ENCODE results near the gene C1GALT1. TPM values are rescaled to one million over a fixed set of nuclear protein-coding genes. Genes with fewer than 3 reads are reported as not detected.
"Not testable (repeated sequence)": the region's sequence is repeated elsewhere in the genome, so short reads cannot be mapped to it uniquely, and the experiment has no call there.

The C1GALT1 gene
- total RNA-seq, 2 experiments from 2014 or later: 45.9 to 55.8 TPM

DNA sequence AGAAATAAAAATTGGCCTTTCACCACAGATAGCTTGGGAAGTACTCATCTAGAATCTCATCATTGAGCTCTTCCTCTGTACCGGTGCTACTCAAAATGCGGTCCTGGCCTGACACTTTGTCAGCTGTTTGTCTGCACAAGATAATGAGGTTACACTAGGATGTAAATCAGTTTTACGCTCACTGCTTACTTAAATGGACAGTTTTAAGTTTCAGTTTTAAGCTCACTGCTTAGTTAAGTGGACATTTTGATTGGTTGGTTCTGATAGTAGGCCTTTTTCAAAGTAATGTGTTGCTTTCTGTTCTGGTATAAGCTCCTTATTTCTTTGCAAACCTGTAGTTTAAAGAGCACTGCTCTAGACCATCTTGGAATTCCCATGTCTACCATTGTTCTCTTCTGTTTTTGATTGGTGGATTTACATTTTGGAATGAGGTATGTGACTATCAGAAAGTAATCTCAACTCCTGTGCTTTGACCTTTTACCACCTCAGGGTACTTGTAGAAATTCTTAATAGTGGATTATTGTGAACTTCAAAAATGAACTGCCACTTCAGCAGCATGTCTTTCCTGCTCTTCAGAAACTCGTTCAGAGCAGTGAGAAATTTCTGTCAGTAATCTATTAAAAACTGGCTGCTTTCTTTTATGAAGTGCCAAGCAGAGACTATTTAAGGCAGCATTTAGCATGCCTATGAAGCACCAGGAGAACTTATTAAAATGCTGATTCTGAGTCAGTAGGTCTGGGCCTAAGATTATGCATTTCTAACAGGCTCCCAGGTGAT, 55.0 kb downstream of the C1GALT1 start:
- CTCF ChIA-PET: interaction anchor here (0.8 to 1.2 kb wide), 2 partner anchors 9 to 28 kb away, joined by 3 read pairs; no protein-coding TSS in a partner anchor
- Mint-ChIP-seq H3K4me3 (no peak overlapping the region), H3K36me3 (peaks cover 62% of the 10 kb centered on the region), H3K9me3 (ENCODE audit: low read depth) (no peaks in the 10 kb centered on the region), H3K27me3 (no peaks in the 10 kb centered on the region), H3K4me1 (peaks cover under 1% of the 10 kb centered on the region), H3K27ac (no peak overlapping the region)
- no peak for ATAC-seq
- DNase-seq: no peak

- H3K9me3 Mint-ChIP-seq (ENCODE audit: low read depth): no peaks in the 10 kb centered on the region
- ATAC-seq: no peak
- CTCF ChIA-PET: interaction anchor here (1.2 kb wide), 1 partner anchor 28 kb away, joined by 3 read pairs; no protein-coding TSS in a partner anchor
- DNase-seq: no peak
- no peak overlapping the region for H3K27ac Mint-ChIP-seq
- H3K36me3 Mint-ChIP-seq: peaks cover 66% of the 10 kb centered on the region
- H3K4me3 Mint-ChIP-seq: no peak overlapping the region
- no peaks in the 10 kb centered on the region for H3K27me3 Mint-ChIP-seq
- peaks cover 4% of the 10 kb centered on the region for H3K4me1 Mint-ChIP-seq
Measured at GRCh38 chr7:7237978-7238267, 55.6 kb downstream of the C1GALT1 start.

DNA sequence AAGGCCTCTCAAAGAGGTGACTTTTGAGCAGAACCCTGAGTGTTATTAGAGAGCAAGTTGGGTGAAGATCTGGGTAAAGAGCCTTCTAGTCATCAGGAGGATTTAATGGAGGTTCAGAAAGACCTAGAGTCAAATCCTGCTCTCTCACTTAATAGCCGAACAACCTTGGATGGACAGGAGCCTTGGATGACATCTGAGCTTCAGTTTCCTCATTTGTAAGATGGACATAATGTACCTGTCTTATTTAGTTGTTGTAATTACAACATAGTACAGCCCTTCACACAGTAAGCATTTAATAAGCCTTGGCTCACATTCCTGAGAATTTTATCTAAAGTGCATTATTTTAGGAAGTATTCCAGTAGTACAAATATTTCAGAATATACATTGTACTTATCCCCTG, 57.0 kb downstream of the C1GALT1 start:
- no peak overlapping the region for H3K4me3 Mint-ChIP-seq
- H3K4me1 Mint-ChIP-seq: peaks cover 4% of the 10 kb centered on the region
- CTCF ChIA-PET: no interaction called here
- H3K27me3 Mint-ChIP-seq: no peaks in the 10 kb centered on the region
- no peak overlapping the region for H3K27ac Mint-ChIP-seq
- ATAC-seq (no peak), DNase-seq (no peak)
- peaks cover 68% of the 10 kb centered on the region for H3K36me3 Mint-ChIP-seq
- H3K9me3 Mint-ChIP-seq (ENCODE audit: low read depth): no peaks in the 10 kb centered on the region

GRCh38 chr7:7242899-7243298, 60.6 kb downstream of the C1GALT1 start:
- H3K4me3 Mint-ChIP-seq: no peak overlapping the region
- H3K4me1 Mint-ChIP-seq: peaks cover 8% of the 10 kb centered on the region
- H3K27me3 Mint-ChIP-seq: no peaks in the 10 kb centered on the region
- H3K36me3 Mint-ChIP-seq: peaks cover 55% of the 10 kb centered on the region
- no peaks in the 10 kb centered on the region for H3K9me3 Mint-ChIP-seq (ENCODE audit: low read depth)
- ATAC-seq: no peak
- H3K27ac Mint-ChIP-seq: no peak overlapping the region
- no peak for DNase-seq
- CTCF ChIA-PET: interaction anchor here (0.7 to 1.0 kb wide), 2 partner anchors 61 to 140 kb away, joined by 3 read pairs; no protein-coding TSS in a partner anchor

GRCh38 chr7:7245233-7245632, 62.9 kb downstream of the C1GALT1 start:
- H3K27ac Mint-ChIP-seq; H3K4me3 Mint-ChIP-seq; DNase-seq; ATAC-seq; H3K9me3 Mint-ChIP-seq (ENCODE audit: low read depth); H3K4me1 Mint-ChIP-seq; H3K27me3 Mint-ChIP-seq; CTCF ChIA-PET: not testable (repeated sequence)
- peaks cover 37% of the 10 kb centered on the region for H3K36me3 Mint-ChIP-seq

DNA sequence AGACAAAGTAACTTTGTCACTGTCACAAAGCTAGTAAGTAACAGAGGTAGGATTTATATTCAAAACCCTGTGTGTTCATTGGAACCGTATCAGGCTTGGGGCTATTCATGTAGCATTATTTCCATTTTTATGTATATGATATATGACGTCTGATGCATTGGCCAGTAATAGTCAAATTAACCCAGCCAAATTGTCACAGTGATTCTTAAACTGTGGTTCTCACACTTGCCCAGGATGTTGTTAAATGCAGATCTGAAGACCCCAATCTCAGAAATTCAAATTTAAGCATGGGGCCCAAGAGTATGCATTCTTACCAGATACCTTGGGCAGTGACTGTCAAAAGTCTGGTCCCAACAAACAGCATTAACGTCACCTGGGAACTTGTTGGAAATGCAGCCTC, 63.9 kb downstream of the C1GALT1 start:
- no peaks in the 10 kb centered on the region for H3K9me3 Mint-ChIP-seq (ENCODE audit: low read depth)
- CTCF ChIA-PET: no interaction called here
- peaks cover 37% of the 10 kb centered on the region for H3K36me3 Mint-ChIP-seq
- H3K27me3 Mint-ChIP-seq: no peaks in the 10 kb centered on the region
- H3K4me1 Mint-ChIP-seq: peaks cover 8% of the 10 kb centered on the region
- no peak overlapping the region for H3K27ac Mint-ChIP-seq
- DNase-seq (no peak), ATAC-seq (no peak)
- H3K4me3 Mint-ChIP-seq: no peak overlapping the region

DNA sequence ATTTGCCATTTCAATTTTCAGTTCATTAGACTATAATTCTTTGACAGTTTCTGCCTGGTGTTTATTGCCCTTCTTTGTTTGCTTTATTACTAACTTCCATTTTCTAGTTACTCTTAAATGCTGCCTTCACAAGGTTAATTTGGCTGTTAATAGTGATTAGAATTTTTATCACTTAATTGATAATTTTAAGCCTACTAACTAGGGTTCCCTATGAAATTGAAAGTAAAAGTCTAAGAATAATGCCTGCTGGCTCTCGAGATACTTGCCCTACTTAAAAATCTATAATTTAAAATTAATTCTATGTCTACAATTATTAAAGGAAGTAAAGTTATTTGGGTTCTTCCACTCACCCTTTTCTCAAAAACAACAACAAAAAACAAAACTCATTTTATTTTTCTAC, 65.3 kb downstream of the C1GALT1 start:
- Mint-ChIP-seq H3K4me3 (peak overlapping the region; percentile 54), H3K36me3 (peaks cover 41% of the 10 kb centered on the region), H3K27ac (peak overlapping the region; percentile 64), H3K9me3 (ENCODE audit: low read depth) (no peaks in the 10 kb centered on the region), H3K4me1 (peaks cover 6% of the 10 kb centered on the region), H3K27me3 (no peaks in the 10 kb centered on the region)
- CTCF ChIA-PET: no interaction called here
- no peak for ATAC-seq
- DNase-seq: no peak

DNA sequence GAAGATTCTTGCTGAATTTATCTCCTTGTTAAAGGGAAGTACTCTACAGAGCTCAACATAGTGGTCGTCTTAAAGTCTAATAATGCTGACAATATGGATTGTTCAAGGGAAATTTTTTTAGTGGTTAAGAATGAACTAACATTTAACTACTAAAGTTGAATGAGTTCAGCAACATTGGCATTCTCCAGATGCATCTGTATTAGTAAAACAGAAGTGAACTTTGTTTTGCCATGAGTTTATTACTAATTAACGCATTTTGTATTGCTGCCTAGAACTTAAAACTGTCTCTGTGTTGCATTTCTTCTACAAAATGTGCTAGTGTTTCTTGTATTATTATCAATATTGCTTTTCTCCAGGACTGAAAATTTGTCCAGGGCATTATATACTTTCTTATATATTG, 67.5 kb downstream of the C1GALT1 start:
- DNase-seq: no peak
- Mint-ChIP-seq H3K27ac (no peak overlapping the region), H3K36me3 (peaks cover 36% of the 10 kb centered on the region), H3K4me3 (no peak overlapping the region), H3K9me3 (ENCODE audit: low read depth) (no peaks in the 10 kb centered on the region), H3K4me1 (peaks cover 5% of the 10 kb centered on the region), H3K27me3 (no peaks in the 10 kb centered on the region)
- no peak for ATAC-seq
- CTCF ChIA-PET: no interaction called here

- CTCF ChIA-PET: no interaction called here
- no peak for ATAC-seq
- no peak for DNase-seq
- Mint-ChIP-seq H3K27ac (no peak overlapping the region), H3K9me3 (ENCODE audit: low read depth) (no peaks in the 10 kb centered on the region), H3K4me3 (no peak overlapping the region), H3K36me3 (peaks cover 38% of the 10 kb centered on the region), H3K27me3 (no peaks in the 10 kb centered on the region), H3K4me1 (peaks cover 10% of the 10 kb centered on the region)
Measured at GRCh38 chr7:7251742-7252141, 69.4 kb downstream of the C1GALT1 start.

DNA sequence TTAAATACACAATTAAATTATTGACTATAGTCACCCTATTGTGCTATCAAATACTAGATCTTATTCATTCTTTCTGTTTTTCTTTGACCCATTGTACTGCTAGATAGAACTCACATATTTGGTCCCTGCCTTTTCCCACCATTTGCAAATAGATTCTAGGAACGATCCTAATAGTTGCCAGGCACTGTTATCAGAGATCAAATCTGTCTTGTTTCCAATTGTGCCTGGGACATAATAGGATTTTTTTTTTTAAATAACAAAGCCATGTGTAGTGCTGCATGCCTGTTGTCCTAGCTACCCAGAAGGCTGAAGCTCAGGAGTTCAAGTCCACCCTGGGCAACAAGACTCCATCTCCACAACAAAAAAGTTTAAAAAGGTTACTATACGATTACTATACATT, 72.0 kb downstream of the C1GALT1 start:
- Mint-ChIP-seq H3K4me3 (no peak overlapping the region), H3K4me1 (peaks cover 25% of the 10 kb centered on the region), H3K27me3 (no peaks in the 10 kb centered on the region), H3K36me3 (peaks cover 47% of the 10 kb centered on the region), H3K9me3 (ENCODE audit: low read depth) (no peaks in the 10 kb centered on the region), H3K27ac (no peak overlapping the region)
- CTCF ChIA-PET: no interaction called here
- ATAC-seq: no peak
- DNase-seq: no peak

- Mint-ChIP-seq H3K4me3 (no peak overlapping the region), H3K27ac (no peak overlapping the region), H3K27me3 (no peaks in the 10 kb centered on the region), H3K4me1 (peaks cover 31% of the 10 kb centered on the region), H3K36me3 (peaks cover 53% of the 10 kb centered on the region), H3K9me3 (ENCODE audit: low read depth) (no peaks in the 10 kb centered on the region)
- CTCF ChIA-PET: no interaction called here
- DNase-seq (no peak), ATAC-seq (no peak)
Measured at GRCh38 chr7:7254908-7255307, 72.6 kb downstream of the C1GALT1 start.

DNA sequence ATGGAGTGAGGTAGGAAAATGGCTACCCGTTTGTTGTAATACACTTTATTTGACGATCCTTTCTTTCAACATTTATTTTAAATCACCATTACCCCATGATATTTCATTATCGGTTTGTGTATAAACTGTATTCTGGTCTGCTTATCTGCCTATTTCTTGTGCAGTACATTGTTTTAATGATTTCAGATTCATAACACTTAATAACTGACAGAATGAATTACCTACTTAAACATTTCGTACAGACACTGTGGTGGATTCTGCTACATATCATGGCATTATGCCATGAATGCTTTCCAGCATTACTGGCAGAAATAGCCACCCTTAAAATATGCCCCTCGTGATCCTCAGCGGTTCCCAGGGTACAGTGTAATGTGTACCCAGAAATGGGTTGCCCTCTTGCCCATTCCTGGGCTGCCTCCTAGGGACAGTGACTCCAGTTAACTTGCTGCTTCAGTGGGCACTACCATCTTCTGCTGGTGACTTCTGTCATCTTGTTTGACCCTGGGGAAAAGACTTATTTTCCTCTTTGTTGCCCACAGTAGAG, 74.5 kb downstream of the C1GALT1 start:
- CTCF ChIA-PET: interaction anchor here (1.3 kb wide), 1 partner anchor 63 kb away, joined by 3 read pairs; no protein-coding TSS in a partner anchor
- no peak for ATAC-seq
- Mint-ChIP-seq H3K27me3 (no peaks in the 10 kb centered on the region), H3K36me3 (peaks cover 57% of the 10 kb centered on the region), H3K9me3 (ENCODE audit: low read depth) (peaks cover 10% of the 10 kb centered on the region), H3K4me3 (no peak overlapping the region), H3K27ac (peak overlapping the region; percentile 81), H3K4me1 (peaks cover 42% of the 10 kb centered on the region)
- no peak for DNase-seq

DNA sequence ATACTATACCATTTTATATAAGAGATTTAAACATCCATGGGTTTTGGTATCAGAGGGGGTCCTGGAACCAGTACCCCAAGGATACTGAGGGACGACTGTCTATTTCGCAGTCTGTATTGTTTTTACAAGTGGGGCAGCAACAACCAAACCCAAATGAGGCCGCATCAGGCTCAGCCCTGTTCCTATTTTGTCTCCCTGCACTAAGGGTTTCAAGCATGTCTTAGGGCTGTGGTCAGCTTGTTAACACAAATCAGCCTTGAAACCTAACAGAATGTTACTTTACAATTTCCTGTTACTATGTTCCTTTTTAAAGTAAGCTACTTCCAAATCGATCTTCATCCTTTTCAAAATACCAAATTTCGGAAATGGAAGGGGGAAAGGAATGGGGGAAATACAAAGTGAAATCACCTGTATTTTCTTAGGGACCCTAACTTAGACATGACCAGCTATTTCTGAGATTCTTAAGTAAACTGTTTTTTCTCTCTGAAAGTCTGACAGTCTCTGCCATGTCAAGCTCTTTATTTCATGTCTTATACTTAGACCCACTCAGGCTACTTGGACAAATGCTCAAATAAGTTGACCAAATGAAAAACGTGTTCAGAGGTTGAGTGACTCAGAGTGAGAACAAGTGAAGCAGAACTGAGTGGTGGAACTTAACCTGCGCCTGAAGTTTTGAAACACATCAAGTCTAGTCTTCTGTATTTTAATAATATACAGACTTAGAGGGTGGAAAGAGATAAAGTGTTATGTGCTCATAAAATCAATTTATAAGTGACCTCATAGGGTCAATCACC, 75.8 kb downstream of the C1GALT1 start:
- no peaks in the 10 kb centered on the region for H3K27me3 Mint-ChIP-seq
- CTCF ChIA-PET: interaction anchor here (0.6 to 1.9 kb wide), 5 partner anchors 64 to 166 kb away, joined by 3 to 9 read pairs (median 3); partner anchors contain the start of gene C1GALT1
- H3K9me3 Mint-ChIP-seq (ENCODE audit: low read depth): peaks cover 10% of the 10 kb centered on the region
- H3K27ac Mint-ChIP-seq: peak overlapping the region; percentile 90
- peak overlapping the region; percentile 65 for H3K4me3 Mint-ChIP-seq
- H3K4me1 Mint-ChIP-seq: peaks cover 47% of the 10 kb centered on the region
- peaks cover 53% of the 10 kb centered on the region for H3K36me3 Mint-ChIP-seq
- DNase-seq: peak; percentile 53
- ATAC-seq: peak; percentile 81

DNA sequence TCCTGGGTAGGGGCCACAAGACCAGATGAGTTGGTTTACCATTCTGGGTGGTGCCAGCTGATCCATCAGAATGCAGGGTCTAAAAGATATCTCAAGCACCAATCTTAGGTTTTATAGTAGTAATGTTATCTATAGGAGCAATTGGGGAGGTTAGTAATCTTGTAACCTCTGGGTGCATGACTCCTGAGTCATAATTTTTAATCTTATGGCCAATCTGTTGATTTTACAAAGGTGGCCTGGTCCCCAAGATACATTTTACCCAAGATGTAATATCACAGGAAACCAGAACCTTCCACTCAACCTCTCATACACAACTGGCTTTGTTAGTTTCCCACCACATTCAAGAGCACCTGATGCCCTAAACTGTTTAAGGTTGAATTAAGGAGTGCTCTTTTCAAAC, 79.5 kb downstream of the C1GALT1 start:
- Mint-ChIP-seq H3K9me3 (ENCODE audit: low read depth) (peaks cover 10% of the 10 kb centered on the region), H3K4me3 (no peak overlapping the region), H3K27me3 (no peaks in the 10 kb centered on the region), H3K27ac (no peak overlapping the region), H3K4me1 (peaks cover 40% of the 10 kb centered on the region), H3K36me3 (peaks cover 32% of the 10 kb centered on the region)
- CTCF ChIA-PET: no interaction called here
- ATAC-seq: no peak
- no peak for DNase-seq
